ENCODE measurements around the gene RNF208.

Gene RNF208

DNA sequence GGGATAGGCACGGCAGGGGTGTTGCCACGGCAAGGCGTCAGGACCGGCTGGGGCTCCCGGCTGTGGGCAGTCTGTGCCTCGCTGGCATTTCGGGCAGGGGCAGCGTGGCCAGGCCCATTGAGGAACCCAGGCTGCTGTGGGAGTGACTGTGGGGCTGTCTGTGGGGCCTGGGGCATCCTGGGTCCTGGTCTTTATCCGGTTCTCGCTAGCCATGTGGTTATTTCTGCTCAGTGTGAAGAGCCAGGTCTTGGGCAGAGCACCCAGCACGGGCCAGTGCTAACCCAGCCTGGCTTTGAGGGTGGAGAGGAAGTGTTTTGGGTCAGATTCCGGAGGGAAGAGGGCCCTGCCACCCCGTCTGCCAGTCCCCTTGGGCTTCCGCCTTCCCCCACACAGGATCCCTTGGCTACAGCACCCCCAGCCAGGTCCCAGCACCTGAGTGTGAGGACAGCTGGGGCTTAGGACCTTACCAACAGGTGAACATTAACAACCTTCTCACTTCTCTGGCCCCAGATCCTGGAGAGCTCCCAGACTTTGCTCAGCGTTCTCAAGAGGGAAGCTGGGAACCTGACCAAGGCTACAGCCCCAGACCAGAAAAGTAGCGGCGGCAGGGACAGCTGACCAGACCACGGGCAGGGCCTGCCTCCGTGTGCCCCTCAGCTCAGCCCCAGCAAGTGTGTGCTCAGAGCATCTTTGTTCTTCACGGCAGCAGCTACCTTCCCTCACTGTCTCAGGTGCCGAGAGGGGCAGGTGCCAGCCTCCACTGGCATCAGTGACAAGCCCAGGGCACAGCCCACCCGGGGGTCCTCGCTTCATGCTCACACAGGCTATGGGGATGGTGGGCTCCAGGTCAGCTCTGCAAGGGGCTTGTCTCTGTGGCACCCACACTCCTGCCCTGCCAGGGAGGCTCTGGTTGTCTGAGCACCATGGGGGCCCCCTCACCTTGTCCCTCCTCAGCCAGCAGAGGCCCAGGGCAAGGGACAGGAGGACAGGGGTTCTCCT lies 32.4 kb downstream of the RNF208 start:
- no peak for DNase-seq (ENCODE audit: low read depth)
- TF ChIP-seq, protein P1, sequence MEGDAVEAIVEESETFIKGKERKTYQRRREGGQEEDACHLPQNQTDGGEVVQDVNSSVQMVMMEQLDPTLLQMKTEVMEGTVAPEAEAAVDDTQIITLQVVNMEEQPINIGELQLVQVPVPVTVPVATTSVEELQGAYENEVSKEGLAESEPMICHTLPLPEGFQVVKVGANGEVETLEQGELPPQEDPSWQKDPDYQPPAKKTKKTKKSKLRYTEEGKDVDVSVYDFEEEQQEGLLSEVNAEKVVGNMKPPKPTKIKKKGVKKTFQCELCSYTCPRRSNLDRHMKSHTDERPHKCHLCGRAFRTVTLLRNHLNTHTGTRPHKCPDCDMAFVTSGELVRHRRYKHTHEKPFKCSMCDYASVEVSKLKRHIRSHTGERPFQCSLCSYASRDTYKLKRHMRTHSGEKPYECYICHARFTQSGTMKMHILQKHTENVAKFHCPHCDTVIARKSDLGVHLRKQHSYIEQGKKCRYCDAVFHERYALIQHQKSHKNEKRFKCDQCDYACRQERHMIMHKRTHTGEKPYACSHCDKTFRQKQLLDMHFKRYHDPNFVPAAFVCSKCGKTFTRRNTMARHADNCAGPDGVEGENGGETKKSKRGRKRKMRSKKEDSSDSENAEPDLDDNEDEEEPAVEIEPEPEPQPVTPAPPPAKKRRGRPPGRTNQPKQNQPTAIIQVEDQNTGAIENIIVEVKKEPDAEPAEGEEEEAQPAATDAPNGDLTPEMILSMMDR (conservative IDR thresholded peaks at IDR 0.05; ENCODE audit: low read depth, low read length) = no peak
- peak overlapping the region; percentile 87 for H3K4me3 ChIP-seq (ENCODE audit: low read length)

DNA sequence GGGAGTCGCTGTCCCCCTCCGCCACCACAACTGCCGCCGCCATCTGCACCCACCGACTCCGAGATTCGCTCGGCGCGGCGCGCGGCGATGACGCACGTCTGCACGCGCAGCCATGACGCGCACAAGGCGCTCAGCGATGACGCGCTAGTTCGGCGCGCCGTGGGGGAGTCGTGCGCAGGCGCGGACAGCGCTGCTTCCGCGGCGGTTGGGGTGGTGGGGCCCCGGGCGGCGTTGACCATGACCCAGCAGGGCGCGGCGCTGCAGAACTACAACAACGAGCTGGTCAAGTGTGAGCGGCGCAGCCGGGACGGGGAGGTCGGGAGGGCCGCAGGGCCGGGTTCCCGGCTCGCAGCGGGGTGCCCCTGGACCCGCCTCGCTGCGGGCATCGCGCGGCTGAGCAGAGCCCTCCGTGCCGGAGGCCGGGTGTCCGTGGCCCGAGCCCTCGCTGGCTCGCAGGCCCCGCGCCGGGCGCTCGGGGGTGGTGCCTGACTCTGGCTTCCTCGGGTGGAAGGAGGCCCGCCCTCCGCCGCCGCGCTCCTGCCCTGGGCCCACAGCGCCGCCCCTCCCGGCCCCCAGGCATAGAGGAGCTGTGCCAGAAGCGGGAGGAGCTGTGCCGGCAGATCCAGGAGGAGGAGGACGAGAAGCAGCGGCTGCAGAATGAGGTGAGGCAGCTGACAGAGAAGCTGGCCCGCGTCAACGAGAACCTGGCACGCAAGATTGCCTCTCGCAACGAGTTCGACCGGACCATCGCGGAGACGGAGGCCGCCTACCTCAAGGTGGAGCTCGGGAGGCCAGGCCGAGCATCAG lies 33.3 kb downstream of the RNF208 start, which contains the start of the genes ANAPC2 and SSNA1:
Gene ANAPC2, minus strand, starts transcription at position 71 of the 807 bp plus-strand sequence. Its CDS starts 28 bp downstream, at position 43.
Gene SSNA1, plus strand, starts transcription at position 187 of the 807 bp plus-strand sequence. Its CDS starts 51 bp downstream, at position 238.
- TF ChIP-seq, protein P1 (conservative IDR thresholded peaks at IDR 0.05; ENCODE audit: low read depth, low read length) = peak; percentile 57
- peak; percentile 82 for DNase-seq (ENCODE audit: low read depth)
- H3K4me3 ChIP-seq (ENCODE audit: low read length) = peak within 1 kb of the TSS; percentile 87

DNA sequence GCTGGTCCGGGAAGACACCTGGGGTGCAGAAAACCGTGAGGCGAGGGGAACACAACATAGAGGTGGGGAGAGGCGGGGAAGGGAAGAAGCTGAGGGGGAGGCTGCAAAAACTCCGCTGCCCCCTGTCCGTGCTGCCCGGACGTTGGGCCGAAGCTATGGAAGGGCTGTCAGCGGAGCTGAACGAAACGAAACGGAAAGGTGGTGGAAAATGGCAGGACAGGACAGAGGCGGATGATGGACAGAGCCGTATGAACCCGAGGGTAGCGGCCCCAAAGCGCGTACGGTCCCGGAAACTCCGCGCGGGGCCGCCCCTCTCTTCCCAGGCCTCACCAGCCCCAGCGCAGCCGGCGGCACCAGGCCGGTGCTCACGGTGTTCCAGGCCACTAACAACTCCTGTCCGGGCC lies 34.0 kb downstream of the RNF208 start:
- no peak for DNase-seq (ENCODE audit: low read depth)
- TF ChIP-seq, protein P1 (conservative IDR thresholded peaks at IDR 0.05; ENCODE audit: low read depth, low read length) = no peak
- H3K4me3 ChIP-seq (ENCODE audit: low read length) = peak overlapping the region; percentile 87

DNA sequence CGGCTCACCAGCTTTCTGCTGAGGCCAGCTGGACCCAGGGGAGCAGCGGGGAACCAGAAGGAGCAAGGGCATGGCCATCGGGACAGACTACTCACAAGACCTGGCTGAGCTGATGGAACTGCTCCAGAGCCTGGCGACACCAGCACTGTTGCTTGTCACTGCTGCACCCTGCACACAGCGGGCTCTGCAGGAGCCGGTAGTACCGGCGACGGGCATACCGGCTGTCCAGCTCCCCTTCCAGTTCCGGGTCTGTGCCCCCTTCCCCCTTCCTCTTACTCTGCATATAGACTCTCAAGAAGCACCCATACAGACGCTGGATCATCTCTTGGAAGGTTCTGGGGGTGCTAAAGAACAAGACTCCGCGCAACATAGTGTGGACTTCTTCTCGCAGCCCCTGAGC lies 34.7 kb downstream of the RNF208 start:
- H3K4me3 ChIP-seq (ENCODE audit: low read length) = peak overlapping the region; percentile 87
- DNase-seq (ENCODE audit: low read depth) = no peak
- TF ChIP-seq, protein P1 (conservative IDR thresholded peaks at IDR 0.05; ENCODE audit: low read depth, low read length) = no peak

DNA sequence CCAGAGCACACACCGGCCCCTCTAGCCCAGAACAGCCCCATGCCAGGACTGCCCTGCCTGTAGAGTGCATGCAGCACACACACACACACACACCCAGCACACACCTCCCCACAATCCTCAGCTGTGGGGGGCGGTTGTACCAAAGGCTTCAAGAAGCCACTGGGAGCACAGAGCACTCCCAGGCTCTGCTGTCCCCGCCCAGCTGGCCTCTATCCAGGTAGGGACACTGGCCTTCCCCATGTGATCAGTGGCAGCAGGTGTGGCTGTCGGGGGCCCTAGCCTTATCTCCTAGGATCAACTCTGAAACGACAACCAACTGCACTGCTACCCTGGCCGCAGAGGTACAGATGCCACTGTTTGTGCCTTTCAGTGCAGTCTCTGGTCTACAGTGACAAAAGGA lies 35.7 kb downstream of the RNF208 start:
- H3K4me3 ChIP-seq (ENCODE audit: low read length) = no peak overlapping the region
- TF ChIP-seq, protein P1 (conservative IDR thresholded peaks at IDR 0.05; ENCODE audit: low read depth, low read length) = no peak
- DNase-seq (ENCODE audit: low read depth) = no peak

DNA sequence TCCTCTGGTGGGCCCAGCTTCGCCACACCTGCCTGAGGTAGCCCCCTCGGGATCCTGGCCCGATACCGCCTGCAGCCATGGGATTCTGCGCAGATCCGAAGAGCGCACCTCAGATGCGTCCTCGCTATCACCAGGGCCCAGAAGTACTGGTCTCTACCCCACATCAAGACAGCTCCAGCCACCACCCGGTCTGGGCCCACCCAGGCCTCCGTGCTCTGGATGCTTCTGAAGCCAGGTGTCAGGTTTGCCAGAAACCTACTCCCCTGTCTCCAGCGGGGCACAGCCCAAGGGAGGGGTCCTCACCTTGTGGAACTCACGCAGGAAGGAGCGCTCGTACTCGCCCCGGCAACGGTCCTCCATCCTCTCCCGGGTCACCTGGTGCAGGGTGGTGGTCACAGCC lies 36.1 kb downstream of the RNF208 start:
- TF ChIP-seq, protein P1 (conservative IDR thresholded peaks at IDR 0.05; ENCODE audit: low read depth, low read length) = no peak
- DNase-seq (ENCODE audit: low read depth) = no peak
- no peak overlapping the region for H3K4me3 ChIP-seq (ENCODE audit: low read length)
